Testis (tissue), 3 donors: Measurements from ENCODE around the gene ID1. TPM values are rescaled to one million over a fixed set of nuclear protein-coding genes. Genes with fewer than 3 reads are reported as not detected.
"Not testable (repeated sequence)": the region's sequence is repeated elsewhere in the genome, so short reads cannot be mapped to it uniquely, and the experiment has no call there.

ENCODE experiments used
- DNase-seq: peaks from one replicate; pipeline ENCODE4 v3.0.0-alpha.2; 2019
- H3K27ac ChIP-seq, 2 donors: fragments of 200-600 bp; sonication (generic); one replicate each; pipeline ENCODE4 v1.5.1; 2019
- H3K27me3 ChIP-seq: fragments of 200-600 bp; sonication (generic); one replicate; pipeline ENCODE4 v1.5.1; 2019
- H3K36me3 ChIP-seq: fragments of 200-600 bp; sonication (generic); one replicate; pipeline ENCODE4 v1.5.1; 2017; ENCODE audit warnings: low read depth; ENCODE audit errors: missing control alignments
- H3K4me1 ChIP-seq: fragments of 200-600 bp; sonication (generic); one replicate; pipeline ENCODE4 v1.5.1; 2019
- H3K4me3 ChIP-seq, 2 donors: fragments of 200-600 bp; sonication (generic); one replicate each; pipeline ENCODE4 v1.5.1; 2017 to 2019
- H3K9me3 ChIP-seq: fragments of 200-600 bp; sonication (generic); one replicate; pipeline ENCODE4 v1.5.1; 2017
- CTCF ChIP-seq, 3 experiments: fragments of 450-650 bp in 2 of 3; fragments of 200-600 bp in 1 of 3; sonication (generic) in 1 of 3; IDR thresholded peaks; one replicate each; pipeline ENCODE4 v1.5.1; 2016 to 2019; ENCODE audit warnings: antibody characterized with exemption in 3 of 3, mild to moderate bottlenecking in 2 of 3, moderate library complexity in 1 of 3
- POLR2A ChIP-seq: fragments of 450-650 bp; IDR thresholded peaks from one replicate; pipeline ENCODE4 v1.6.1; 2017; ENCODE audit warnings: antibody characterized with exemption, mild to moderate bottlenecking, moderate library complexity
- WGBS, 2 donors: methylation state at CpG; one replicate each; pipeline ENCODE4 v1.1.5; 2018; 5-methylcytosine and 5-hydroxymethylcytosine counted together
- intact Hi-C: fragments of 100-400 bp; cut with DNase I; formaldehyde crosslinking; loops from one replicate; pipeline ENCODE4 v1.15.1; 2023; ENCODE audit warnings: low total_unique reads
- polyA plus RNA-seq: library from polyadenylated mRNA; stranded (reverse); fragments of 350-450 nt; fragmentation: Illumina TruSeq; extraction: RNeasy Lipid Tissue Mini Kit (QIAGEN cat#74804); gene quantifications from one replicate; pipeline ENCODE4 v1.2.3, GENCODE V29; 2014; ENCODE audit warnings: low read depth, low replicate concordance; ENCODE audit not compliant: insufficient read depth
- total RNA-seq, 2 donors: library from RNA; depleted of rRNA; stranded (reverse); fragments of >200 nt; gene quantifications; one replicate each; pipeline ENCODE4 v1.2.3, GENCODE V29; 2016

Gene ID1
- total and polyA plus RNA-seq, 3 donors from 2014 or later = 18.7 to 128 (median 124) TPM

- no peak overlapping the region for H3K4me3 ChIP-seq
- no peaks in the 10 kb centered on the region for H3K36me3 ChIP-seq
- H3K4me1 ChIP-seq = no peaks in the 10 kb centered on the region
- no peak for DNase-seq
- H3K27ac ChIP-seq = no peak overlapping the region
- 91 to 94% methylated on average over 4 of the region's 4 CpGs for WGBS, 2 donors
- no peaks in the 10 kb centered on the region for H3K27me3 ChIP-seq
- TF ChIP-seq CTCF (IDR thresholded peaks at IDR 0.05) (no peak), POLR2A (no peak)
- intact Hi-C loops = no loop called here
- no peaks in the 10 kb centered on the region for H3K9me3 ChIP-seq
Observed at GRCh38 chr20:31643522-31643921, 38.4 kb downstream of the ID1 start.

GRCh38 chr20:31644701-31645100, 39.6 kb downstream of the ID1 start:
- no peaks in the 10 kb centered on the region for H3K4me1 ChIP-seq
- 79% methylated on average over 7 to 8 of the region's 8 CpGs for whole genome bisulfite sequencing, 2 donors
- no peaks in the 10 kb centered on the region for H3K9me3 ChIP-seq
- H3K4me3 ChIP-seq = no peak overlapping the region
- no peak for TF ChIP-seq CTCF (IDR thresholded peaks at IDR 0.05)
- no peak for TF ChIP-seq POLR2A
- intact Hi-C loops = no loop called here
- DNase-seq = no peak
- H3K36me3 ChIP-seq = no peaks in the 10 kb centered on the region
- no peaks in the 10 kb centered on the region for H3K27me3 ChIP-seq
- H3K27ac ChIP-seq = no peak overlapping the region

- H3K4me3 ChIP-seq, H3K4me1 ChIP-seq, H3K27me3 ChIP-seq, H3K9me3 ChIP-seq, intact Hi-C loops, H3K36me3 ChIP-seq, H3K27ac ChIP-seq, DNase-seq: not testable (repeated sequence)
- WGBS, 2 donors = 86 to 96% methylated on average over 3 of the region's 3 CpGs
Observed at GRCh38 chr20:31648104-31648503, 43.0 kb downstream of the ID1 start.

- 37 to 50% methylated on average over 5 of the region's 5 CpGs for WGBS, 2 donors
- TF ChIP-seq POLR2A = no peak
- no peak for TF ChIP-seq CTCF (IDR thresholded peaks at IDR 0.05)
- Histone ChIP-seq H3K36me3 (no peaks in the 10 kb centered on the region), H3K9me3 (no peaks in the 10 kb centered on the region), H3K27me3 (no peaks in the 10 kb centered on the region), H3K4me1 (no peaks in the 10 kb centered on the region), H3K27ac (no peak overlapping the region), H3K4me3 (no peak overlapping the region)
- no peak for DNase-seq
- intact Hi-C loops = no loop called here
Observed at GRCh38 chr20:31652917-31653396, 47.9 kb downstream of the ID1 start.

- H3K27me3 ChIP-seq = no peaks in the 10 kb centered on the region
- WGBS, 2 donors = 56% methylated on average over 5 of the region's 5 CpGs
- TF ChIP-seq CTCF (IDR thresholded peaks at IDR 0.05) (no peak), POLR2A (no peak)
- intact Hi-C loops = no loop called here
- no peak overlapping the region for H3K4me3 ChIP-seq
- H3K36me3 ChIP-seq = no peaks in the 10 kb centered on the region
- no peak for DNase-seq
- no peak overlapping the region for H3K27ac ChIP-seq
- H3K4me1 ChIP-seq = no peaks in the 10 kb centered on the region
- H3K9me3 ChIP-seq = no peaks in the 10 kb centered on the region
Observed at GRCh38 chr20:31653561-31653960, 48.5 kb downstream of the ID1 start.
